NB4 (cell line): ENCODE measurements around the gene TSHZ2.

Experiments
- MYC ChIP-seq: IDR thresholded peaks from 2 replicates; pipeline ENCODE4 v1.6.1; 2011; ENCODE audit warnings: low read depth, low read length
- TF ChIP-seq, protein P1 (sequence below): IDR thresholded peaks from one replicate; pipeline ENCODE4 v1.5.1; 2012; ENCODE audit warnings: low read depth, low read length

DNA sequence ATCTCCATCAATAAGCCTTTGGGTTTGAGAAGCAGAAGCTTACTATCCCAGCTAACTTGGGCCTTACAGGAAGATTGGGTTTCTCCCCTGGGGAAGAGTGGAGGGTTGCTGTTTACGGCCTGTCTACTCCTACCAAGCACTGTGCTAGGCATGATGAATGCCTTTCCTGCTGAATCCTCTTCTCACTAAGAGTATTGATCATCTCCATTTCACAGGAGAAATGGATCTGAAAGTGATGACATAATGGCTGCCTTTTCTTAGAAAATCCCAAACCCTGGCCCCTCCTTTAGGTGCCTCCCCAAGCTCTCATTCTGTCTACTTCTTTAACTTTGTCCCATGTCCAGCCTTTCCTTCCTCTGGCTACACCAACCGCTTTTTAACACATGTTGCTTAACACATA is 66.1 kb downstream of the TSHZ2 start:
- TF ChIP-seq, protein P1, sequence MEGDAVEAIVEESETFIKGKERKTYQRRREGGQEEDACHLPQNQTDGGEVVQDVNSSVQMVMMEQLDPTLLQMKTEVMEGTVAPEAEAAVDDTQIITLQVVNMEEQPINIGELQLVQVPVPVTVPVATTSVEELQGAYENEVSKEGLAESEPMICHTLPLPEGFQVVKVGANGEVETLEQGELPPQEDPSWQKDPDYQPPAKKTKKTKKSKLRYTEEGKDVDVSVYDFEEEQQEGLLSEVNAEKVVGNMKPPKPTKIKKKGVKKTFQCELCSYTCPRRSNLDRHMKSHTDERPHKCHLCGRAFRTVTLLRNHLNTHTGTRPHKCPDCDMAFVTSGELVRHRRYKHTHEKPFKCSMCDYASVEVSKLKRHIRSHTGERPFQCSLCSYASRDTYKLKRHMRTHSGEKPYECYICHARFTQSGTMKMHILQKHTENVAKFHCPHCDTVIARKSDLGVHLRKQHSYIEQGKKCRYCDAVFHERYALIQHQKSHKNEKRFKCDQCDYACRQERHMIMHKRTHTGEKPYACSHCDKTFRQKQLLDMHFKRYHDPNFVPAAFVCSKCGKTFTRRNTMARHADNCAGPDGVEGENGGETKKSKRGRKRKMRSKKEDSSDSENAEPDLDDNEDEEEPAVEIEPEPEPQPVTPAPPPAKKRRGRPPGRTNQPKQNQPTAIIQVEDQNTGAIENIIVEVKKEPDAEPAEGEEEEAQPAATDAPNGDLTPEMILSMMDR: no peak
- no peak for TF ChIP-seq MYC
